ENCODE data around the gene ASTN2.

DNA sequence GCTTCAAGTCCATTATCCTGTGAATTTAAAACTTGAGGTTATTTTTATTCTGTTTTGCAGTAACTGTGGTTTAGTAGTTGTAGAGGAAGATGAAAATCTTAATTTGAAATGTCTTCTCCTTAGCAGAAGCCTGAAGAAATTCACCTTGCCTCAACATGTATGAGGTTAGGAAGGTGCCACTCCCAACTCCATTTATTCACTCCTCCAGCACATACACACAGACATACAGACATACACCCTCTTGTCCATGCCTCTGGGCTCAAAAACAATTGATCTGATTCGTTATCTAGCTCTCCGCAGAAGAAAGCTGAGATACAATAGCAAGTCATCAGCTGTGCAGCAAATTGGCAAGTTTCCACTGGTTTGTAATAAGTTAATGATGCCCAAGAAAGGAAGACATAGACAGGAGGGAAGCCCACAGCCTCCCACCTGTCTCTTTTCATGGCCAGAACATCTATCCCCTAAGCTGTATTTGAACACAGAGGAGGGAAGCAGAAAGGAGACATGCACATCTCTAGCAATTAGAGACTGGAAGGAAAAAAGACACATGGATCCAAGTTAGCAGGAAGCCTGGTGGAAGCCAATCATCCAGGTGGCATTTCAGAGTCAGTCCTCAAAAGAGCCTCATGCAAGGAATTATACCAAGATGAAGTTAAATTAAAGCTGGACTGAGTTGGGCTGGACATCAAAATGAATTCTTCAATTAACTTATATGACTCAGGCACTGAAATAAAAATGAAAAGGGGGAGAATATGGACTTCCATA lies 257.9 kb downstream of the ASTN2 start:
- TF ChIP-seq POLR2A (IDR thresholded peaks at IDR 0.05) = no peak
- TF ChIP-seq EP300 (IDR thresholded peaks at IDR 0.05) = no peak
- TF ChIP-seq, protein P1, sequence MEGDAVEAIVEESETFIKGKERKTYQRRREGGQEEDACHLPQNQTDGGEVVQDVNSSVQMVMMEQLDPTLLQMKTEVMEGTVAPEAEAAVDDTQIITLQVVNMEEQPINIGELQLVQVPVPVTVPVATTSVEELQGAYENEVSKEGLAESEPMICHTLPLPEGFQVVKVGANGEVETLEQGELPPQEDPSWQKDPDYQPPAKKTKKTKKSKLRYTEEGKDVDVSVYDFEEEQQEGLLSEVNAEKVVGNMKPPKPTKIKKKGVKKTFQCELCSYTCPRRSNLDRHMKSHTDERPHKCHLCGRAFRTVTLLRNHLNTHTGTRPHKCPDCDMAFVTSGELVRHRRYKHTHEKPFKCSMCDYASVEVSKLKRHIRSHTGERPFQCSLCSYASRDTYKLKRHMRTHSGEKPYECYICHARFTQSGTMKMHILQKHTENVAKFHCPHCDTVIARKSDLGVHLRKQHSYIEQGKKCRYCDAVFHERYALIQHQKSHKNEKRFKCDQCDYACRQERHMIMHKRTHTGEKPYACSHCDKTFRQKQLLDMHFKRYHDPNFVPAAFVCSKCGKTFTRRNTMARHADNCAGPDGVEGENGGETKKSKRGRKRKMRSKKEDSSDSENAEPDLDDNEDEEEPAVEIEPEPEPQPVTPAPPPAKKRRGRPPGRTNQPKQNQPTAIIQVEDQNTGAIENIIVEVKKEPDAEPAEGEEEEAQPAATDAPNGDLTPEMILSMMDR (IDR thresholded peaks at IDR 0.05) = no peak
- TF ChIP-seq POLR2AphosphoS5 (IDR thresholded peaks at IDR 0.05) = no peak

All from sigmoid colon (tissue), 4 donors.